ENCODE measurements around the gene HOXA7.

GRCh38 chr7:27123007-27123476 lies 33.4 kb downstream of the HOXA7 start:
- TF ChIP-seq POLR2A (IDR thresholded peaks at IDR 0.05) (no peak), POLR2AphosphoS5 (IDR thresholded peaks at IDR 0.05) (no peak), CTCF (IDR thresholded peaks at IDR 0.05) (no peak)
